GM18505 (cell line): ENCODE measurements around the gene BTG2.
"Not testable (repeated sequence)": the region's sequence is repeated elsewhere in the genome, so short reads cannot be mapped to it uniquely, and the experiment has no call there.

Source experiments
- ATAC-seq: cut with Tn5 transposase; IDR thresholded peaks from one replicate; pipeline ENCODE4 v1.9.1; 2021; ENCODE audit not compliant: unreplicated experiment
- POLR2A ChIP-seq: IDR thresholded peaks from 4 replicates; pipeline ENCODE4 v1.6.1; 2011; ENCODE audit warnings: borderline replicate concordance; ENCODE audit not compliant: insufficient read depth, insufficient read length; ENCODE audit errors: extremely low read depth

The BTG2 gene

DNA sequence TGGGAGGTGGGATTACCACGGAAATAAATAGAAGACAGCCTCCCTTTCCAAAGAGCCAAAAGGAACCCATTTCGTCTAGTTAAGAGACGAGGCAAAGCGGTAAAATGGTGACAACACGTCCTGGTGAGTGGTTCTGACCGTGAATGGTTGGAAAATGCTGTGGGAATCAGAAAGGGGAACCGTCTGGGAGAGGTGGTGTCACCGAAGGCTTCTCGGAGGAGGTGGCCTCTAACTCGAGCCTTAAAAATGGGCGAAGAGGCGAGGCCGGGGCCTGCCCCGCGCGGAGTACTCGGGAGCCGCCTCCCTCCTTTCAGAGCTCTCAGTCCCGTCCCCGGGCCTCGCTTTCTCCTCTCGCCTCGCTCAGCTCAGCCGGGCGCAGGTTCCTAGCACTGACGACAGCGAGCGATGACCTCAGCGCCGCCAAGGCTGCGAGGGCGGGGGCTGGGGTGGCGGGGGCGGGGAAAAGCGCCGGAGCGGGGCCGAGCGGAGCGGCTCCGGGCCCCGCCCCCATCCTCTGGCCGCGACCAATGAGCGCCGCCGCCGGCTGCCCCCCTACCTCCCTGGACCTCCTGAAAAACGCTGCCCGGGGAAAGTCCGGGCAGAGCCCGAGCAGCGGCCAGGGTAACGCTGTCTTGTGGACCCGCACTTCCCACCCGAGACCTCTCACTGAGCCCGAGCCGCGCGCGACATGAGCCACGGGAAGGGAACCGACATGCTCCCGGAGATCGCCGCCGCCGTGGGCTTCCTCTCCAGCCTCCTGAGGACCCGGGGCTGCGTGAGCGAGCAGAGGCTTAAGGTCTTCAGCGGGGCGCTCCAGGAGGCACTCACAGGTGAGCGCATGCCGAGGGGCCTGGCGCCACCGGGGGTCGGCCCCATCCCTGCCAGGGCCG lies at the start of gene BTG2:
BTG2 (plus strand) TSS at position 601 of the 890 bp plus-strand sequence; CDS start at position 689, 88 bp downstream.
- TF ChIP-seq POLR2A: peak; percentile 100
- ATAC-seq: peak; percentile 67

DNA sequence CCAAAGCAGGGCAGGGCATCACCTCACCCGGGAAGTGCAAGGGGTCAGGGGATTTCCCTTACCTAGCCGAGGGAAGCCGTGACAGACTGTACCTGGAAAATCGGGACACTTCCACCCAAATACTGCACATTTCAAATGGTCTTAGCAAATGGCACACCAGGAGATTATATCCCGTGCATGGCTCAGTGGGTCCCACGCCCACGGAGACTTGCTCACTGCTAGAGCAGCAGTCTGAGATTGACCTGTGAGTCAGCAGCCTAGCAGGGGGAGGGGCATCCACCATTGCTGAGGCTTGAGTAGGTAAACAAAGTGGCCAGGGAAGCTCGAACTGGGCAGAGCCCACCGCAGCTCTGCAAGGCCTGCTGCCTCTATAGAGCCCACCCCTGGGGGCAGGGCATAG lies 48.7 kb upstream of the BTG2 start:
- not testable (repeated sequence) for ATAC-seq

DNA sequence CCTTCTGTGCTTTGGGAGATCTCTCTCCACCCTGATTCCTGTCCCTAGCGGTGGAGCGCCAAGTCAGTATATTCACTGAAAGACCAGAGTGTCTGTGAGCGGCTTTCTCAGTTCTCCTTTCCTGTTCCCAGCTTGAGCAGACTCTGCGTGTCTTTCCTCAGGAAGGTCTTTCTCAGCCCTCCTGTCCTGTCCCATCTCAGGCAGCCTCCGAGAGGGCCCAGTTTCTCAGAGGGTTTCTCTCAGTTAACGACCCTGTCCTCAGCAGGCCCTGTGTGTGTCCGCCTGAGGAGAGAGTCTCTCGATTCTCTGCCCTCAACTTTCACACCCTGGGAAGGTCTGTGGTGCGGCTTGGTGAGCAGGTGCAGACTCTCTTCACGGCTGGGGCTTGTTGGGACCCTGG lies 41.8 kb upstream of the BTG2 start:
- ATAC-seq: no peak
- TF ChIP-seq POLR2A: no peak

GRCh38 chr1:203264052-203264501 lies 41.2 kb upstream of the BTG2 start:
- no peak for TF ChIP-seq POLR2A
- no peak for ATAC-seq

GRCh38 chr1:203265541-203265940 lies 39.8 kb upstream of the BTG2 start:
- no peak for TF ChIP-seq POLR2A
- ATAC-seq: no peak

GRCh38 chr1:203266140-203266539 lies 39.2 kb upstream of the BTG2 start:
- ATAC-seq: not testable (repeated sequence)

DNA sequence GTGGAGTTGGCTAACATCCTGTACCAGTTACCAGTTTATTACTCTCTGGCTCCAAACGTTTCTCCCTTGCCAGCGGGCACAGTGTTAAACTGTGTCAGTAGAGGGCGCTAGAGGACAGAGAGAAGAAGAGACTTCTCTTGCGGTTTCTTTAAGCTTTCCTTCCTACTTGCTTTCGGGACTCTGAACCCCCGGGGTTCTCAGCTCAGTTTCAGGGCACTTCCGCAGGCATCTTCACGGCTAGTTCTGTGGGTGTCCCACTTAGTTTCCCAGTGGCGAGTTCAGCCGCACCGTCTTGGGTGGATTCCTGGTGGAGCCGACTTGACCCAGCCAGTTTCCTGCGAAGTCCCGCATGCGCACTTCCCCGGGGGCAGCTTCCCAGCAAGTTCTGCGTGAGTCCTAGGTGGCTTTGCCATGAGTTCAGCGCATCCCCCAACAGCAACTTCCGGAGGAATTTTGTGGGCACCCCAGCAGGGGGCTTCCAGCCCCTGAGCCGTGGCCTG lies 37.9 kb upstream of the BTG2 start:
- no peak for ATAC-seq
- no peak for TF ChIP-seq POLR2A

- TF ChIP-seq POLR2A: no peak
- ATAC-seq: no peak
Measured at GRCh38 chr1:203267912-203268311, 37.4 kb upstream of the BTG2 start.

DNA sequence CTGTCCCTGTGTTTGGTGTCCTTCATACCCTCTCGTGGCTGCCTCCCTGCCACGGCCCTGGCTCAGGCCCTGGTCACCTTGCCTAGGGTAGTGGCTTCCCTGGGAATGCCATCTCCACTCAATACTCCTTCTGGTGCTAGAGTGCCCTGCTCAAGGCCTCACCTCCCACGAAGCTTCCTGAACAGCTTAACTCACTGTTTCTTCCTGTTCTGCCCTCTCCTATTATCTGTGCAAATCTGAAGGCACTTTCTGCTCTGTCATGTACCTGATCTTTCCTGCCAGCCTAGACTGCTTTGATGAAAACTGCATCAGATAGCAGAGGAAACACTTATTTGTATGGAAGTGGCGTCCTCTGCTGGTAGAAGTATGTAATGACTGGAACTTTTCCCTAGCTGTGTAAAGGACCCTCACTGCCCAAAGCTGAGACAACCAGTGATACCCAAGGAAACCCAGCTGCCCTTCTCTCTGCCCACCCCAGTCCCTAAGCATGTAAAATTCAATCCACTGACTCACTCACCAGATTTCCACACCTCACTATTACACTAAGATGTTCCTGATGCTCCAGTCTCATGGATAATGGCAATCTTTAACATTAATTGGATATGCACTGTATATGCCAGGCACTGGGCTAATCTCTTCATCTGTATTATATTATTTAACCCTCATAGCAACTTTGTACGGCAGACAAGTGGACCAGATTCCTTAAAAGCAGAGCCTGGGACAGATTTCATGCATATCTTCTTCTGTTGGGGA lies 36.2 kb upstream of the BTG2 start:
- no peak for ATAC-seq
- TF ChIP-seq POLR2A: no peak

DNA sequence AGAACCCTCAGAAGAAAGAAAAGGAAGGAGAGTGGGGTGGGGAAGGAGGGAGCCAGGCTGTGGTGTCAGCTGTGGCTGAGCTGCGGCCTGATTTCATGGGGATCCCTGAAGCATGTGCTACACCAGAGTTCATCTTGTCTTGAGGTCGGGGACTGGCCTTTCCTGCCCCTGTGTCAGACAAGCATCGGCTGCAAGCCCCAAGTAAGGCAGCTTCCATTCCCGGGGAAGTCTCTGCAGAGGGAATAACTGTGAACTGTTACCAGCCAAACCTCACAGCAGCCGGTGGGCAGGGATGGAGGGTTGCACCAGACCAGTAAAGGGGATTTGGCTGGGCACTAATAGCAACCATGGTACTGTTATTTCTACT lies 35.7 kb upstream of the BTG2 start:
- TF ChIP-seq POLR2A: no peak
- ATAC-seq: no peak

GRCh38 chr1:203270448-203270847 lies 34.9 kb upstream of the BTG2 start:
- no peak for ATAC-seq
- no peak for TF ChIP-seq POLR2A

DNA sequence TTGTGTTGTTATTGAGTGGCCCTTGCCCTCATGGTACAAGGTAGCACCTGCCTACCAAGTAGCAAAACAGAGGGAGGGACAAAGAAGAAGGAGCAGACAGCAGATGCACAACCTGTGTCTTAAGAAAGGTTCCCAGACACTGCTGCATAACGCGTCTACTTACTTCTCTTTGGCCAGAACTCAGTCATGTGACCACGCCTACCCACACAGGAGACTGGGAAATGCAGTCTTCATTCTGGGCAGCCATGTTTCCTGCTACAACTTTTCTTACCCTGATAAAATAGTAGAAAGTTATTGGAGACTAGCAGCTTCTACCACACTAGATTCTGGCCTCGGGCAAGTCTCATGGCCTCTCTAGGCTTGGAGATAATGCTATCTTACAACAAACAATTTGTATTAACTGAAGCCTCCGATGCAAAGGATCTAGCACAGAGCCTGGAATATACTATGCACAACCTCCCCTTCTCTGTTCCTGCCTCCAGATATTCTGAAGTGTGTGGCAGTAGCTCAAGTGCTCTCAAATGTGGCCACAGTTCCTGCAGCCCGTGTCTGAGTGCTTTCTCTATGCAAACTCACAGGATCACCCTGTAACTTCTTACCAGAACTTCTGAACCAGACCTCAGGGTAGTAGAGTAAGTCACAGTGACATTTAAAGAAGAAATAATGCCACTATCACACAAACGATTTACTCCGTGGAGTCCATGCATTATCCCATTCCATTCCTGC lies 34.1 kb upstream of the BTG2 start:
- TF ChIP-seq POLR2A: no peak
- no peak for ATAC-seq

DNA sequence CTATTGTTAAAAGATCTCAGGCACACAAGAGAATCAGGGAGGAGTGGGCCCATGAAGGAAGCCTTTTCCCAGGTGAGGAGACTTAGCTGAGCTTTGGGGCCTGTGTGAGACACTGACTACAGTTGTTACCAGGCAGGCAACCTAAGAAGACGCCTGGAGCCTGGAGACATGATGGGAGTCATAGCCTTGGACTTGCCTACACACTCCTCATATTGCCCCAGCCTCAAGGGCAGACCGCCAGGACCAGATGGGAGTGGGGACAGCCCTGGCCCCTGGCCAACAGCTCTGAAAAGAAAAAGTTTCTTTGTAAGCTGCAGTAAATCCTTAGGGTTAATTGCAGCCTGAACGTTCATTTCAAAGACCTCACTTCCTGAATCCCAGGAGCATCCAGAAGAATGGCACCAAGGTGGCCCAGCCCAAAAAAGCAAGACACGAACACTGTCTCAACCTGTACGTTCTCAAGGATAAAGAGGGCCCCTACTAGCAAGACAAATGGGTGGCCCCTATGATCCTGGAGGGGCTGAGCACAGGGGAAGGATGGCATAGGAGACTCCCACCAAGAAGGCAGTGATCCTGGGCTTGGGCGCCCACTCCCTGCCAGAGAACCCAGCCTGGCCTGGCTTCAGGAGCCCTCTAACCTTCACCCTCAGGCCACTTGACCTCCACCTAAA lies 33.2 kb upstream of the BTG2 start:
- no peak for ATAC-seq

More for the DNA sequence above, 33.2 kb upstream of the BTG2 start:
- TF ChIP-seq POLR2A: no peak
